ENCODE measurements around the gene ZNF341. TPM values are rescaled to one million over a fixed set of nuclear protein-coding genes. Genes with fewer than 3 reads are reported as not detected.
A peak's percentile ranks its signal among the peaks of the same experiment; 100 is the strongest.

The ZNF341 gene
- total and polyA plus RNA-seq, 8 donors: 0.58 to 6.2 (median 1.9) TPM

GRCh38 chr20:33798444-33798843 is 66.6 kb downstream of the ZNF341 start:
- Histone ChIP-seq H3K4me3 (no peak overlapping the region), H3K27me3 (no peaks in the 10 kb centered on the region), H3K4me1 (peaks cover 13 to 35% (median 21%) of the 10 kb centered on the region in 4 donors), H3K36me3 (no peaks in the 10 kb centered on the region), H3K9me3 (no peaks in the 10 kb centered on the region), H3K27ac (no peak overlapping the region)
- intact Hi-C loops (cut with DNase I; ENCODE audit: low total_unique reads): no loop called here
- no peak for DNase-seq
- 76 to 98% (median 95%) methylated on average over 4 of the region's 4 CpGs for WGBS, 5 donors
- TF ChIP-seq EP300 (IDR thresholded peaks at IDR 0.05) (no peak), POLR2A (IDR thresholded peaks at IDR 0.05) (no peak)

GRCh38 chr20:33803921-33804337 is 72.1 kb downstream of the ZNF341 start:
- TF ChIP-seq POLR2AphosphoS5 (IDR thresholded peaks at IDR 0.05): peak in 1 of 3 donors; percentile 31
- TF ChIP-seq CTCF (IDR thresholded peaks at IDR 0.05): no peak
- intact Hi-C loops (cut with DNase I; ENCODE audit: low total_unique reads): no loop called here
- DNase-seq: no peak
- H3K27ac ChIP-seq: peak overlapping the region in 2 of 5 donors; percentile 51 to 57
- H3K4me3 ChIP-seq: no peak overlapping the region
- no peaks in the 10 kb centered on the region for H3K9me3 ChIP-seq
- peaks cover 0 to 3% (median 0%) of the 10 kb centered on the region in 4 donors for H3K4me1 ChIP-seq
- no peaks in the 10 kb centered on the region for H3K27me3 ChIP-seq
- no peaks in the 10 kb centered on the region for H3K36me3 ChIP-seq
- 45 to 68% (median 65%) methylated on average over 2 of the region's 2 CpGs for WGBS, 5 donors

- Histone ChIP-seq H3K27me3 (no peaks in the 10 kb centered on the region), H3K36me3 (no peaks in the 10 kb centered on the region), H3K4me3 (no peak overlapping the region), H3K4me1 (peaks cover 14 to 22% (median 18%) of the 10 kb centered on the region in 4 donors), H3K9me3 (no peaks in the 10 kb centered on the region), H3K27ac (no peak overlapping the region)
- intact Hi-C loops (cut with DNase I; ENCODE audit: low total_unique reads): no loop called here
- no peak for TF ChIP-seq POLR2A (IDR thresholded peaks at IDR 0.05)
- TF ChIP-seq CTCF (IDR thresholded peaks at IDR 0.05): no peak
- no peak for TF ChIP-seq EP300 (IDR thresholded peaks at IDR 0.05)
- TF ChIP-seq POLR2AphosphoS5 (IDR thresholded peaks at IDR 0.05): no peak
- WGBS, 5 donors: 90 to 99% (median 92%) methylated on average over 3 of the region's 3 CpGs
- DNase-seq: no peak
Measured at GRCh38 chr20:33808388-33808787, 76.6 kb downstream of the ZNF341 start.

DNA sequence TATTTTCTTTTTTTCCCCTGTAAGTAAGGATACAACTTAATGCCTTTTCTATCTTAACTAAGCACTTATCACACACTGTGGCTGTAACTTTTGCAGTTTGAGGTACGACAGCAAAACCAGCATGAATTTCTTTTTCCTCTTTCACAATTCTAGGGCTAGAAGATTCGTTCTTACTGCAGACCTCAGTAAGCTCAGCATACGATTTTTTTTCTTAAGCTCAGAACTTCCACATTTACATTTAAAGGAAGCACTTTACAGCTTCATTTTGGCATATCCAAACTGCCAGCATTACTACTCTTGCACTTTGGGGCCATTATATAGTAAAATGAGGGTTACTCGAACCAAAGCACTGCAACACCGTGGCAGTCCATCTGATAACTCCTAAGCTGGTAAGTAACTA is 78.5 kb downstream of the ZNF341 start:
- DNase-seq: no peak
- no peak for TF ChIP-seq POLR2A (IDR thresholded peaks at IDR 0.05)
- TF ChIP-seq POLR2AphosphoS5 (IDR thresholded peaks at IDR 0.05): no peak
- TF ChIP-seq CTCF (IDR thresholded peaks at IDR 0.05): no peak
- TF ChIP-seq EP300 (IDR thresholded peaks at IDR 0.05): no peak
- no peak overlapping the region for H3K27ac ChIP-seq
- H3K9me3 ChIP-seq: no peaks in the 10 kb centered on the region
- 41 to 61% (median 51%) methylated on average over 5 of the region's 5 CpGs for WGBS, 5 donors
- no peaks in the 10 kb centered on the region for H3K27me3 ChIP-seq
- H3K4me1 ChIP-seq: peaks cover 29 to 41% (median 35%) of the 10 kb centered on the region in 4 donors
- intact Hi-C loops (cut with DNase I; ENCODE audit: low total_unique reads): no loop called here
- no peak overlapping the region for H3K4me3 ChIP-seq
- H3K36me3 ChIP-seq: peaks cover 0 to 2% (median under 1%) of the 10 kb centered on the region in 4 donors

- H3K9me3 ChIP-seq: no peaks in the 10 kb centered on the region
- H3K4me3 ChIP-seq: peak within 1 kb of the TSS; percentile 78 to 96 (median 88)
- H3K27me3 ChIP-seq: no peaks in the 10 kb centered on the region
- DNase-seq: peak; percentile 100
- intact Hi-C loops (cut with DNase I; ENCODE audit: low total_unique reads): no loop called here
- peak within 1 kb of the TSS; percentile 64 to 99 (median 94) for H3K27ac ChIP-seq
- TF ChIP-seq POLR2AphosphoS5 (IDR thresholded peaks at IDR 0.05): peak; percentile 86 to 95 (median 93)
- TF ChIP-seq CTCF (IDR thresholded peaks at IDR 0.05): no peak
- TF ChIP-seq EP300 (IDR thresholded peaks at IDR 0.05): no peak
- no peak for TF ChIP-seq POLR2A (IDR thresholded peaks at IDR 0.05)
- H3K36me3 ChIP-seq: peaks cover 0 to 9% (median 3%) of the 10 kb centered on the region in 4 donors
- WGBS, 5 donors: 0 to 1% (median 0%) methylated on average over 42 to 71 of the region's 71 CpGs
- H3K4me1 ChIP-seq: peaks cover 34 to 47% (median 42%) of the 10 kb centered on the region in 4 donors
Measured at GRCh38 chr20:33810885-33811775, 79.3 kb downstream of the ZNF341 start, which contains the start of gene CHMP4B. CHMP4B (plus strand) TSS chr20:33811348; CDS start chr20:33811469, 121 bp downstream.
